ENCODE measurements around the gene SLC22A8. TPM values are rescaled to one million over a fixed set of nuclear protein-coding genes. Genes with fewer than 3 reads are reported as not detected.

SLC22A8 gene
- total RNA-seq, 1 experiment from 2014 or later, result not detected

DNA sequence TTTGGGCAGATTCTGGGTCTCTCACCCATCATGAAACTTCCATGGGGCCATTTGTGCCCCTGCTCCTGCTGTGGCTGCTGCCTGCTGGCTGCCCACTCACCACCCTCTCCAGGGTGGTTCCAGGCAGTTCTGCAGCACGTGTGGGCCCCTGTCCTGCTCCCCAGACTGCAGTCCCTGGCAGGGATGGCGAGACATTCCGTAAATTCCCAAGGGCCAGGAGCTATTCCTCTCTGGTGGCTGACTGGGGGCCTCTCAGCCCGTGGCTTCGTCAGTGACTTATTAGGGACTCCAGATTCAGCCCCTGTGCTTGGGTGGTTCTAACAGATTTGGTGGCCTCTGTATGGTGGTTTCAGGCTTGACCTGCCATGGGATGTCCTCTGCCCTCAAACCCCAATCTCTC, 3.9 kb upstream of the SLC22A8 start:
- Histone ChIP-seq H2AFZ (ENCODE audit: low read length) (no peak overlapping the region), H3K9me3 (ENCODE audit: low read length) (no peaks in the 10 kb centered on the region)
- no peak for ATAC-seq

DNA sequence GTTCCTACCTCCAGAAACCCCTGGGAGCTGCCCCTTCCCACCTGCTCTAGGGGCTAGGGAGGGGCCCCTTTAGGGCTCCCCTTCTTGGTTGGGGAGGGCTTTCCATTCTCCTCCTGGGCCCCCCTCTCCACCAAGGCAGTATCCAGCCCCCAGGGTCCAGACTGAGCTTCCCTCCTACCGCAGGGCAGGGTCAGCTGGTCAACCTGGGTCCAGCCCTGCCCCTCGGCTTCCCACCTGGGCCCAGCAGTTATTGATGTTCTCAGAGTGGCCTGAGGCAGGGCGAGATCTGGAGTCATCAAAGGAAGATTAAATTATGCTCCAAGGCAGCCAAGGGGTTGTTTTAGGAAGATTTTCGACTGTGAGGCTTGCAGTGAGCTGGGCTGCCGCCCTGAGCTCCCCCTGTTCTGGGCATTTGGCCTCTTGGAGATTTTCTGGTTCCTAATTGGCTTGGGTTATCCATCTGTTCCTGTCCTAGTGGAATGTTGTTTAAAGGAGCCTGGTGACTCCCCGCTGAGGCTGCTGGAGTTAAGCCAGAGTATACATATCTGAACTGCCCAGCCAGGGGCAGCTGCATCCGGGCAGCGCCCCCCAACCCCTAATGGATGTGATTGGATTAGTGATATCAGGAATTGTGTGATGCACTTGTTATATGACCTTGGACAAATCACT, 1.8 kb upstream of the SLC22A8 start:
- Histone ChIP-seq H2AFZ (ENCODE audit: low read length) (no peak overlapping the region), H3K4me3 (ENCODE audit: low read length) (no peak overlapping the region), H3K79me2 (ENCODE audit: low read length) (no peaks in the 10 kb centered on the region), H3K27ac (ENCODE audit: low read length) (no peak overlapping the region), H3K4me1 (ENCODE audit: insufficient read depth, low read length) (no peaks in the 10 kb centered on the region), H3K9me2 (replicated peaks; ENCODE audit: low read length) (no peaks in the 10 kb centered on the region), H3K36me3 (ENCODE audit: low read depth, low read length) (no peaks in the 10 kb centered on the region), H4K20me1 (ENCODE audit: low read length) (no peaks in the 10 kb centered on the region), H3F3A (ENCODE audit: low read length, unreplicated experiment) (no peaks in the 10 kb centered on the region), H3K4me2 (ENCODE audit: low read length) (no peak overlapping the region), H3K9ac (ENCODE audit: low read length) (no peak overlapping the region), H3K27me3 (ENCODE audit: low read length) (peaks cover 50% of the 10 kb centered on the region), H3K9me3 (ENCODE audit: low read length) (no peaks in the 10 kb centered on the region)
- BruUV-seq (replicated peaks), result no TSS peak
- ATAC-seq, result no peak
- TF ChIP-seq EZH2 (IDR thresholded peaks at IDR 0.05; ENCODE audit: low read length, unreplicated experiment) (no peak), CTCF (conservative IDR thresholded peaks at IDR 0.05; ENCODE audit: low read depth, low read length) (no peak), EZH2phosphoT487 (IDR thresholded peaks at IDR 0.05; ENCODE audit: borderline replicate concordance, low read length) (no peak)
- no peak for DNase-seq
- ChIA-PET POLR2A (ENCODE audit: unreplicated experiment) (no interaction called here), CTCF (interaction anchor here (0.6 kb wide), 1 partner anchor 212 kb away, joined by 3 read pairs; no protein-coding TSS in a partner anchor)
- intact Hi-C loops (cut with micrococcal nuclease), result no loop called here

More for the DNA sequence above, 3.9 kb upstream of the SLC22A8 start:
- Histone ChIP-seq H3K36me3 (ENCODE audit: low read depth, low read length) (no peaks in the 10 kb centered on the region), H3K27me3 (ENCODE audit: low read length) (peaks cover 30% of the 10 kb centered on the region), H3K9ac (ENCODE audit: low read length) (no peak overlapping the region), H3K4me2 (ENCODE audit: low read length) (no peak overlapping the region), H3K4me3 (ENCODE audit: low read length) (no peak overlapping the region), H3K4me1 (ENCODE audit: insufficient read depth, low read length) (no peaks in the 10 kb centered on the region), H3F3A (ENCODE audit: low read length, unreplicated experiment) (no peaks in the 10 kb centered on the region), H3K27ac (ENCODE audit: low read length) (no peak overlapping the region), H3K79me2 (ENCODE audit: low read length) (no peaks in the 10 kb centered on the region), H3K9me2 (replicated peaks; ENCODE audit: low read length) (no peaks in the 10 kb centered on the region), H4K20me1 (ENCODE audit: low read length) (no peaks in the 10 kb centered on the region)
- no peak for DNase-seq
- ChIA-PET CTCF (no interaction called here), POLR2A (ENCODE audit: unreplicated experiment) (no interaction called here)
- no TSS peak for BruUV-seq (replicated peaks)
- TF ChIP-seq EZH2phosphoT487 (IDR thresholded peaks at IDR 0.05; ENCODE audit: borderline replicate concordance, low read length) (no peak), EZH2 (IDR thresholded peaks at IDR 0.05; ENCODE audit: low read length, unreplicated experiment) (no peak), CTCF (conservative IDR thresholded peaks at IDR 0.05; ENCODE audit: low read depth, low read length) (no peak)
- intact Hi-C loops (cut with micrococcal nuclease), result no loop called here

DNA sequence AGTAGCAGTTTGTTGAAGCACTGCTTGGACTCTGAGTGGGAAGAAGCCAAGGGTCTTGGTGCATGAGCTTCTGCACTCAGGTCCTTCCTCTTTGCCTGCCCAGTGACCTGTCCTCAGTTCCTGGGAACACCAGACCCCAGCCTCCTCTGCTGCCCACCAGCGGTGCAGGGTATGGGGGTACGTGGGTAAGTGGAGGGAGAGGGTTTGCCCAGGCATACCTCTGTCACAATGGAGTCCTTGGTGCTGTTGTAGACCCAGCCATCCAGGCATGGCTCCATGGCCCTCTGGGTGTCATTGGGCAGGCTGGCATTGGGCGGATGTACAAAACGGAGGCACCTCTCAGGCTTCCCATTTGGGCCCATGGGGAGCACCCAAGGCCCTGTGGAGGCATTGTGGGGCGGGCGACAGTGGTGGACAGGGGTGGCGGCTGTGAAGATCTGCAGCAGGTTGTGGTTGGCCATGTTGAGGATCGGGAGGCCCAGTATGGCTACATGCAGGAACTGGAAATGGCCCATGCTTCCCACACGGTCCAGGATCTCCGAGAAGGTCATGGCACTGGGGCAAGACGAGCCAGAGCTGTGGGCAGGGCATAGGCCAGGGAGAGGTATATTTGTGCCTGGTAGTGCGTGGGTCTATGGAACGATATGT, 1.1 kb downstream of the SLC22A8 start:
- H2AFZ ChIP-seq (ENCODE audit: low read length), result no peak overlapping the region
- DNase-seq (no peak), ATAC-seq (no peak)
- TF ChIP-seq EZH2 (IDR thresholded peaks at IDR 0.05; ENCODE audit: low read length, unreplicated experiment), result no peak
- no peak for TF ChIP-seq CTCF (conservative IDR thresholded peaks at IDR 0.05; ENCODE audit: low read depth, low read length)
- TF ChIP-seq EZH2phosphoT487 (IDR thresholded peaks at IDR 0.05; ENCODE audit: borderline replicate concordance, low read length), result no peak
- no peak overlapping the region for H3K9ac ChIP-seq (ENCODE audit: low read length)
- CTCF ChIA-PET, result no interaction called here
- H3F3A ChIP-seq (ENCODE audit: low read length, unreplicated experiment), result no peaks in the 10 kb centered on the region
- no peaks in the 10 kb centered on the region for H4K20me1 ChIP-seq (ENCODE audit: low read length)
- no peaks in the 10 kb centered on the region for H3K4me1 ChIP-seq (ENCODE audit: insufficient read depth, low read length)
- no peaks in the 10 kb centered on the region for H3K9me3 ChIP-seq (ENCODE audit: low read length)
- no peak overlapping the region for H3K4me3 ChIP-seq (ENCODE audit: low read length)
- H3K36me3 ChIP-seq (ENCODE audit: low read depth, low read length), result no peaks in the 10 kb centered on the region
- no peak overlapping the region for H3K27ac ChIP-seq (ENCODE audit: low read length)
- no peaks in the 10 kb centered on the region for H3K79me2 ChIP-seq (ENCODE audit: low read length)
- peaks cover 77% of the 10 kb centered on the region for H3K27me3 ChIP-seq (ENCODE audit: low read length)
- no peak overlapping the region for H3K4me2 ChIP-seq (ENCODE audit: low read length)
- no TSS peak for BruUV-seq (replicated peaks)
- intact Hi-C loops (cut with micrococcal nuclease), result no loop called here
- no peaks in the 10 kb centered on the region for H3K9me2 ChIP-seq (replicated peaks; ENCODE audit: low read length)
- POLR2A ChIA-PET (ENCODE audit: unreplicated experiment), result no interaction called here

Measured in PC-3 (cell line).